NCI-H1694 treated with DMSO at 0.1 percent for 48 hours (cell line): Measurements from ENCODE around the gene VPREB1.
"Not testable (repeated sequence)": the region's sequence is repeated elsewhere in the genome, so short reads cannot be mapped to it uniquely, and the experiment has no call there.

Experiments used
- DNase-seq: peaks from one replicate; lab custom pipeline; 2025; lab: John Stamatoyannopoulos, UW

Gene VPREB1

DNA sequence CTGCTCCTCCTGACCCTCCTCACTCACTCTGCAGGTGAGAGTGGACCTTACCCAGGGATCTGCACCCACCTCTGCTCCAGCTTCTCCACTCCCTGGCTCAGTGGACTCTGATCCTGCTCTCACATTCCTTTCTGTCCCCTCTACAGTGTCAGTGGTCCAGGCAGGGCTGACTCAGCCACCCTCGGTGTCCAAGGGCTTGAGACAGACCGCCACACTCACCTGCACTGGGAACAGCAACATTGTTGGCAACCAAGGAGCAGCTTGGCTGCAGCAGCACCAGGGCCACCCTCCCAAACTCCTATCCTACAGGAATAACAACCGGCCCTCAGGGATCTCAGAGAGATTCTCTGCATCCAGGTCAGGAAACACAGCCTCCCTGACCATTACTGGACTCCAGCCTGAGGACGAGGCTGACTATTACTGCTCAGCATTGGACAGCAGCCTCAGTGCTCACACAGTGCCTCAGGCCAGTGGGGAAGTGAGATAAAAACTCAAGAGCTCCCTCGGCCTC lies 29.7 kb upstream of the VPREB1 start:
- DNase-seq, result no peak

DNA sequence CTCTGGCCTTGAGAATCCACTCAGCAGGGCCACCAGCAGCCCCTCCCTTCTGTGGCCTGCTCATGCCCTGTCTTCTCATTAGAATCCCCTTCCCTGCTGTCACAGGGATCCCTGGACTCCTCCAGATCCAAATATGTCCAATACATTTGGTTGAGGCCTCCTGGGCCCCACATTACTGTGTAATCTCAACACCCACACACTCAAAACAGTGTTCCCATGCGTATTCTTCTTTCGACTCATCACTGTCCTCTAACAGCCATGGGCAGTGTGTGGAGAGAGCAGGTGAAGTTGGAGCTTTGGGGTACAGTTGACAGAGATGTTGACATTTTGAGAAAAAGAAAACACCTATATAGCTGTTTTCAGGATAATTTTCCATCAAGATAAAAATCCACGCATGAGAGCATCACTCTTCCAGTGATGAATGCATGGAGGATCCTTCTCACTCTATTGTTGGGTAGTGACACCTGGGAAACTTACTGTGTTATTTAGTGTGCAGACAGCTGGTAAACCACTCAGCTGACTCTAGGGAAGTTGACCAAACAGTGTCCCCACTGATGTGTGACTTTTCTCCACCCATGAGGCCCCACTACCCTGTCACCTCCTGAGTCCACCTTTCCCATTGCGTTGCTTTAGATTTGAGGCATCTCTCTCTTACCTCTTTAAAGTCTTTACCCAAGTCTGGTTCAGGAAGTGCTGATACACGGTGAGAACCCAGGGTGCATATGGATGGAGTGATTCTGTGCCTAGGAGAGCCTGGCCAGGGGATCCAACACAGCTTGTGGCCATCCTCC lies 28.7 kb upstream of the VPREB1 start:
- no peak for DNase-seq

DNA sequence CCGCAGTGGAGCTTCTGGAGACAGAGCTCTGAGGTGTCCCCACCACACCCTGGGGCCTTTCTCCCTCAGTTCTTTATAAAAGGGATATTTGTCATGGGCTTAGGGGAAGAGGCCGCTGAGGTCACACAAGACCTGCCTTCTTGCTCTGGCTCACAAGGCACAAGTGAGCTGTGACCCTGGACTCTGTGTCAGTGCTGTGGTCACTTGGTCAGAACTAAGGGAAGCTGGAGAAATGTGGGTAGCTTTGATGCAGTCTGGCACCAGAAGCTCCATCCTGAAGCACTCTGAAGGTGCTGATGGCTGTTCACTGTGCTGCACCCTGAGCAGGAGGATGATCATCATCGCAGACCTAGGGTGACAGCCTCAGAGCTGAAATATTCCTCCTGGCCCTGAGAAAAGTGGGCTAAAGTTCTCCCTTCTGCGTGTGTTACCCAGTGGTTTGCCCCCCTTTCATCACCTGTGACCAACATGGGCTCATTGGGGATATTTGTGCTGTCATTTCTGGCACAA lies 28.1 kb upstream of the VPREB1 start:
- no peak for DNase-seq

DNA sequence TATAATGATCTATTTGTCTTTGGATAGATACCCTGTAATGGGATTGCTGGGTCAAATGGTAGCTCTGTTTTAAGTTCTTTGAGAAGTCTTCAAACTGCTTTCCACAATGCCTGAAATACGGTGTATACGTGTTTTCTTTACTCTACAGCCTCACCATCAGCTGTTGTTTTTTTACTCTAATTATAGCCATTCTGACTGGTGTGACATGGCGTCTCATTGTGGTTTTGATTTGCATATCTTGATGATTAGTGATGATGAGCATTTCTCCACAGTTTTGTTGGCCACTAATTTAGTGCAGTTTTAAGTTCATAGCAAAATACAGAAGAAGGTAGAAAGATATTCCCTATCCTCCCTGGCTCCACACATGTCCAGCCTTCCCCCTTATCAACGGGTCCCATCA lies 26.3 kb upstream of the VPREB1 start:
- no peak for DNase-seq

GRCh38 chr22:22219140-22219996 lies 25.2 kb upstream of the VPREB1 start:
- DNase-seq, result no peak

DNA sequence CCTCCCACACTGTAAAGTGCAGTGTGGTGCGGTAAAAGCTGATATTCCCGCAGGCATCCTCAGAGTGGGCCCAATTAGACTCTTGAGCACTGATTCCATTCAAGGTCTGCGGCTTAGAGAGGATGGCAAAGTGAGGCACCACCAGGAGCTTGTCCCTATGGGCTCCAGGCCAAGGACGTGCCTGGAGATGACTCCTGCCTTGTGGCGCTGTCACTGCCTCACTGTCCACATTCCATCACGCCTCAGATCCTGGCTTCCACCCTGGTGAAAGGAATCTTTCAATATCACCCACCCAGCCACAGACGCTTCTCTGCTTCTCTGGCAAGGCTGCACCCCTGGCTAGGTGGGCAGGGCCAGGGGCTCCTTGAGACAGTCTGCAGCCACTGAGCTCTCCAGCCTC lies 23.5 kb upstream of the VPREB1 start:
- DNase-seq, result not testable (repeated sequence)

DNA sequence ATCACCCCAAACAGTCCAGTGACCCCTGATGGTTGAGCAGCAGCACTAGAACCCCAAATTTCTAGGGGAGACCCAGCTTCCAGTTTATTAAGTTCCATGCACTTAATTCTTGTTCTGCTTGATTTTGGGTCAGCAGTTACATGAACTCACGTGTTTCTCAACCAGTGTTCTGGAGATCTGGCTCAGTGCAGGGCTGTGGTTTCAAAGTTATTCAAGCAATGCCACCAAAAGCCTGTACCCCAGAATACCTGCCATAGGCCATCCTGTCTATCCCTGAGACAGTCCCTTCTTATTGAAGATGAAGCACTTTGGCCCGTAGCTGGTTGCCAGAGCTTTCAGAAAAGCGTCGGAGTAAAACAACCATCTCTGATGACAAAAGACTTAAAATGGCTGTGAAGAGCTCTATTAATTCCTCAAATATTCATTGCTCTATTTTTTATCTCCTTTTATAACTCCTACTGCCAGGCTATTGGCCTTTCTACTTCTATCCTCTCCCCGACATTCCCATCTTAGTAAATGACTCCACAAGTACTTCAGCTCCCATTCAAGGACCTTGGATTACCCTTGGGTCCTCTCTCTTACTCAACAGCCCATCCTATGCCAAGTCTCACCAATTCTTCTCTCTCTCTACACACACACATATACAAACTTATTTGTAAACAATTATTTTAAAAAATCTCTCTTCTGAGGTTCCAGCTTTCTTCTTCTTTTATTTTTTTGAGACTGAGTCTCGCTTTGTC lies 18.0 kb upstream of the VPREB1 start:
- DNase-seq, result no peak

DNA sequence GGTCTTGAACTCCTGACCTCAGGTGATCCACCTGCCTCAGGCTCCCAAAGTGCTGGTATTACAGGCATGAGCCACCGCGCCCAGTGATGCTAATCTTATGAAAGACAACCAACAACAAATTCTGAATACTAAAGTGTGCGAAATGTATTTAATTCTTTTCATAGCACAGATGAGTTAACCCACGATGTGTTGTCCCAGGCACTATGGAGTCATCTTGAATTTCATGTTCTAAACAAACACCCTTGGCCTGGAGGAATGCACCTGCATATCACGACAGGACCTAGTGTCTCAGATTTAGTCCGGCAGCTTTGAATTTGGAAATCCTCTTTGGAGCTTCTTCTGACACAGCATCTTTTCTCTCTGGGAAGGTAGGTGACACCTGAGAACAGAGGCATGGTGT lies 16.2 kb upstream of the VPREB1 start:
- DNase-seq, result no peak

GRCh38 chr22:22228921-22229320 lies 15.7 kb upstream of the VPREB1 start:
- no peak for DNase-seq

DNA sequence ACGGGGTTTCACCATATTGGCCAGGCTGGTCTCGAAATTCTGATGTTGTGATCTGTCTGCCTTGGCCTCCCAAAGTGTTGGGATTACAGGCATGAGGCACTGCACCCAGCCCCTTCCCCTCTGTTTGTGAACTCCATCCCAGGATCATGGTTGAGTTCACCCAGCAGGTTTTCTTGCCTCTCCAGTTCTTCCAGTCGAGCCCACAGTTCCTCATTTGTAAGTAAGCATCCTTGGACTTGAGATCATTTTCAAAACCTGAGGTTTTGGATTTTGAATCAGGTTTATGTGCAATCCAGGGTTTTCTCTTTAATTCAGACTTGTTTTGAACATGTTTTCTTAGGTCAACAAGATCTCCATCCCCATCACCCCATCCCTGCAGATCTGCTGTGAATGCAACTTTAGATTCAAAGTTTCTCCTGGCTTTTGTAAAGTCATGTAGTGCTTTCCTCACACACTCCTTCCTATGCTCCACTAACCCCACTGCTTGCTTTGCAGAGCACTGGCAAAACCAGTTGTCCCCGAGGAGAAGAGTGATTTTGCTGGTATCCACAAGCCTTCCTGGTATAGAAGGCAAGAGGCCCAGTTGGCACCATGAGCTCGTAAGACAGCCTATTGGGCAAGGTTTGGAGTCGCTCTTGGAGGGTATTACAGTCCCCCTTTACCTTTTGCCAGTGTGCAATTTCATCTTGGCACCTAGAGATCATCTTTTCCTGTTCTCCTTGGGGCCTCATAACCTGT lies 14.7 kb upstream of the VPREB1 start:
- DNase-seq, result no peak

- no peak for DNase-seq
Observed at GRCh38 chr22:22230438-22230837, 14.1 kb upstream of the VPREB1 start.

- DNase-seq, result no peak
Observed at GRCh38 chr22:22233081-22233480, 11.5 kb upstream of the VPREB1 start.

GRCh38 chr22:22235558-22235957 lies 9.0 kb upstream of the VPREB1 start:
- DNase-seq, result no peak

DNA sequence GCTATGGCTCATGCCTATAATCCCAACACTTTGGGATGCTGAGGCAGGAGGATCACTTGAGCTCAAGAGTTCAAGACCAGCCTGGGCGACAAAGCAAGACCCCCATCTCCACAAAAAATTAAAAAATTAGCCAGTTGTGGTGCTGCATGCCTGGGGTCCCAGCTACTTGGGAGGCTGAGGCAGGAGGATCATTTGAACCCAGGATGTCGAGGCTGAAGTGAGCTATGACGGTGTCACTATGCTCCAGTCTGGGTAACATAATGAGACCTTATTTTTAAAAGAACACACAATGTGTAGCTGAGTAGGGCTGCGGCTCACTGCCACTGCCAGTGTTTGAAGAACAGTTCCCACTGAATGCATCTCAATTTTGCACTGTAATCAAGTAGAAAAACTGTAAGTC lies 7.1 kb upstream of the VPREB1 start:
- no peak for DNase-seq

DNA sequence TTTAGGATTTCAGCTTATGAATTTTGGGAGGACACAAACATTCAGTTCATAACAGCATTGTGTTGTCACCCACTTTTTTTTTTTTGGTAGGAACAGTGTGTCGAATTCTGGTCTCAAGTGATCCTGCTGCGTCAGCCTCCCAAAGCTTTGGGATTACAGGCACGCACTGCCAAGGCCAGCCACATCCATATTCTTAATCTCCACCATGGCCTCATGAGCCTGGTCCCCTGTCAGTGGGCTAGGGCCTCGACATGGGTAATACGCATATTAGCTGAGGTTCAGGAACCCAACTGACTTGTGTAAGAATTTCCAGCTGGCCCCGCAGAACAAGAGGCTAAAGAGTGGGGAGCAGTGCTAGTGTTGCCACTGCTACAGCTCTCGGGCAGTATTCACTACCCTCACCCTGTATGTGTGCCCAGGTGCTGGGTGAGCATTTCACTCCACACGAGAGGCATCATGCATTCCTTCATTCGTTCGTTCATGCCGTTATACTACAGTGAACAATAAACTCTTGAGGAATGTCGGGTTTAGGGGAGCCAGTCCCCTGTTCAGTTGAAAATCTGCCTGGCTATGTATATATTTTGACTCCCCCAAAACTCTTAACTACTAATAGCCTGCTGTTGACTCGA lies 5.2 kb upstream of the VPREB1 start:
- DNase-seq, result no peak

DNA sequence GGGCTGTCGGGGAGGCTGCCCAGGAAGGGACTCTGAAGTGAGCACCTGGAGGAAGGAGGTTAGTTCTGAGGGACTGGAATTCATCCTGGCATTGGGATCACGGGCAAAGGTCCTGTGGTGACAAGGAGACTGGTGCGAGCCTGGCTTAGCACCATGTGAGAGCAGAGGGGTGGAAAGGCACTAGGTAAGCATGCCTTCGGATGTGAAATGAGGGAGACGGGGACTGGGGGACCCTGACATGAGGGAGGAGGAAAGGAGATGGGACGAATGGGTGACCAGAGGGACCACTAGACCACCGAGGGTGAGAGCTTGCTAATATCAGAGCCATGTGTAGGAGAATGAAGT lies 3.1 kb upstream of the VPREB1 start:
- no peak for DNase-seq

DNA sequence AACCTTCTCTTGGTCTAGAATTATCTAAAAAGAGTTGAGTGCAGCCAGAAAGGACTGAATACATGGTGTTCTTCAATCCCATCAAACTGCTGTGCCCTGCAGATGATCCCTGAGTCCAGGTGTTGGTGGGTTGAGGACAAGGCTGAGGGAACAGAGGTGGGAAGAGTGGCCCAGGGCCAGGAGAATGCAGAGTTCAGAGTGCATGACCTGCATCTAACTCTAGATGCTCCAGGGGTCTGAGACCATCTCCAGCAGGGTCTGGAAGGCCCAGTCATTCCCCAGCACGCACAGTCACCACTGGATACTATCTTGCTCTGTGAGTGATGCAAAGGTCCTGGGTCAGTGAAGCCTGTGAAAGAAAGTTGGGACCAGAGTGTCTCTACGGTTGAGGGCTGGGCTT lies 2.1 kb upstream of the VPREB1 start:
- no peak for DNase-seq

DNA sequence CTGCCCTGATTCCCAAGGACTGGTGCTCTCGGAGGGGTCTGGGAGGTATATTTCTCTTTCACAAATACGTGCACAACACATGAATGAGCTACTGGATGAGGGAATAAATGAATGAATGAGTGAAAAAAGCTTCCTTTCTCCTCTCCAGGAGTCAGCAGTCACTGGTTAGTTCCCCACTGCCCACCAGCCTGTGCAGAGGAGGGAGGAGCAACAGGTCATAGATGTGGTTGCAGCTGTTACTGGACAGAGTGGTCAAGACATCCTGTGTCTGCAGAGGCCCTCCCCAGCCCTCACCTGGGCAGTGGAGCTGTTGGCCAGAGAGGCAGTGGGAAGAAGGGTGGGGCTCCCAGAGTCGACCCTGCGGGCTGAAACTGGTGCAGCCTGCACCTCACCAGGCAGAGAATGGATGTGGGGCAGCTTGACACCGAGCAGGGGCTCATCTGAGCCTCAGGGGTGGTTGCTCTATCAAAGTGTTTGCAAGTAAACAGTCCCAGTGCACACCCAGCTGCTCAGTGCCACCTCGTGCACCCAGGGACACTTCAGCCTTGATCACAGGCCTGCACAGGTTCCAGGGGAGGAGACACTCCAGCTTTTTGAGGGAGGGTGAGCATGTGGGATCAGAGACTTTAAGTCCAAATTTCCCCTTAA lies 1.4 kb upstream of the VPREB1 start:
- no peak for DNase-seq

DNA sequence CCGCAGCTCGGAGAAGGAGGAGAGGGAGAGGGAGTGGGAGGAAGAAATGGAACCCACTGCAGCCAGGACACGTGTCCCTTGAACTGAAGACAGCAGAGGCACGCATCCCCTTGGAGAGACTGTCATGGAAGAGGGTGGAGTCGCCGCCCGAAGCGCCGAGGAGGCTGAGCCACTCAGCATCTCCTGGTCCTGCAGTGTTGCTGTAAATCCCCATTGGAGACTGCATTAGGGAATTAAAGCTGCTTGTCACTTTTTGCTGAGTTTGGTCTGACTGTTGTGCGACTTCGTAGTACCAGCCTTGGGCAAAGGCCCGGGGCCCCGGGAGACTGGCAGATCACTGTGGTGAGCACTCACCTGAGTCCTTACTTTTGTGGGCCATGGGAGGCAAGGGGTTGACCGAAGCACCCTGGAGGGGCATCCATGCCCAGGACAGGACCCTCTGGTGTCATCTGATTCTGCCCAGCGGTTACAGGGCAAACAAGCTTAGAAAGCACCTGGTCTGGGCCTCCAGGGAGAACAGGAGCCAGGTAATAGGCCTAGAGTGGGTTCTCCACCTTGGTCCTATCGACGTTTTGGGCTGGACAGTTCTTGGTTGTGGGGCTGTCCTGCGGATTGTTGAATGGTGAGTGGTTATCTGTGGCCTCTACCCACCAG lies 797 bp downstream of the VPREB1 start:
- DNase-seq, result no peak

- no peak for DNase-seq
Observed at GRCh38 chr22:22245935-22246525, 1.4 kb downstream of the VPREB1 start.
